HG03520 (cell line): Measurements from ENCODE around the gene HDDC2.
A peak's percentile ranks its signal among the peaks of the same experiment; 100 is the strongest.

Source experiments
- ATAC-seq: cut with Tn5 transposase; IDR thresholded peaks from one replicate; pipeline ENCODE4 v1.9.1; 2021; ENCODE audit warnings: mild to moderate bottlenecking, moderate library complexity; ENCODE audit not compliant: unreplicated experiment

Gene HDDC2

DNA sequence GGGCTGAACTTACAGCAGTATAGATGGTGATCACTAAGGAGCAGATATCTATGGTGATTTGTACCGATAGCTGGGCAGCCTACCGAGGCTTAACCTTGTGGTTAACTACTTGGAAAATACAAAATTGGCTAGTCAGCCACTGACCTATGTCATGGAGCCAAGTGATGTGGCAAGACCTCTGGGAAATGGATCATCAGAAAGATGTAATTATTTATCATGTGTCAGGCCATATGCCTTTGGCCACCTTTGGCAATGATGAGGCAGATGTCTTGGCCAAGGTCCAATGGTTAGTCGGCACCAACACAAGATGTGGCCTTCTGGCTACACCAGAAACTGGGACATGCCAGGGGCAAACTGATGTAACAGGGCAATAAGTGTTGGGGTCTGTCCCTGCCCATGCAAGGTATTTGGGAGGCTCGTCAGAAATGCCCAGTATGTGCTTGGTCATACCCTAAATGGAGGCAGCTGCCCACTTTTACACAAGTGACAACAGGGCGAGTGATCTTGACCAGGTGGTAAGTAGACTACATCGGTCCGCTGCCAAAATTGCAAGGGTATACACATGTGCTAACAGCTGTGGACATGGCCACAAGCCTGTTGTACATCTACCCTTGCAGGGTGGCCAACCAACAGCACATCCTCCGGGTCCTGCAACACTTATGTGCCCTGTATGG lies 30.1 kb downstream of the HDDC2 start:
- ATAC-seq: no peak

- no peak for ATAC-seq
These were observed 31.4 kb downstream of the HDDC2 start for GRCh38 chr6:125270380-125270779.

GRCh38 chr6:125269328-125269985 lies 32.3 kb downstream of the HDDC2 start:
- ATAC-seq: no peak

DNA sequence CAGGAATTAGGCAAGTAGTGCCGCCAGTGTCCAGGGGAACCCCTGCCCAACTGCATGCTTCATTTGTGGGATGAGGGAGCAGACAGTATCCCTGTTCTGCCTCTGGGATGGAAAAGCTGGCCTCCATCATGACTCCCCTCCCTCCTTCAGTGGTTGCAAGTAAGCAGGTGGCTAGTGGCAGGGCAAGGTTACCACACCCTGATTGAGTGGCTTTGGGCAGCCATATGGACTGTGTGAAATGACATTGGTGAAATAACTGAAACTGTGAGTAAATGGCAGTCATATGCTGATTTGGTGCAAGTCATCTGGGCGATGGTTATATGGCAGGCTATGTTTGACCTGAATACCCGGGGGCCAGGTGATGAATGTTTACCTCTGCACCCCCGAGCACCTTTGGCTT lies 33.0 kb downstream of the HDDC2 start:
- ATAC-seq: no peak

- no peak for ATAC-seq
These were observed 33.8 kb downstream of the HDDC2 start for GRCh38 chr6:125267806-125268523.

GRCh38 chr6:125264476-125264875 lies 37.3 kb downstream of the HDDC2 start:
- no peak for ATAC-seq

DNA sequence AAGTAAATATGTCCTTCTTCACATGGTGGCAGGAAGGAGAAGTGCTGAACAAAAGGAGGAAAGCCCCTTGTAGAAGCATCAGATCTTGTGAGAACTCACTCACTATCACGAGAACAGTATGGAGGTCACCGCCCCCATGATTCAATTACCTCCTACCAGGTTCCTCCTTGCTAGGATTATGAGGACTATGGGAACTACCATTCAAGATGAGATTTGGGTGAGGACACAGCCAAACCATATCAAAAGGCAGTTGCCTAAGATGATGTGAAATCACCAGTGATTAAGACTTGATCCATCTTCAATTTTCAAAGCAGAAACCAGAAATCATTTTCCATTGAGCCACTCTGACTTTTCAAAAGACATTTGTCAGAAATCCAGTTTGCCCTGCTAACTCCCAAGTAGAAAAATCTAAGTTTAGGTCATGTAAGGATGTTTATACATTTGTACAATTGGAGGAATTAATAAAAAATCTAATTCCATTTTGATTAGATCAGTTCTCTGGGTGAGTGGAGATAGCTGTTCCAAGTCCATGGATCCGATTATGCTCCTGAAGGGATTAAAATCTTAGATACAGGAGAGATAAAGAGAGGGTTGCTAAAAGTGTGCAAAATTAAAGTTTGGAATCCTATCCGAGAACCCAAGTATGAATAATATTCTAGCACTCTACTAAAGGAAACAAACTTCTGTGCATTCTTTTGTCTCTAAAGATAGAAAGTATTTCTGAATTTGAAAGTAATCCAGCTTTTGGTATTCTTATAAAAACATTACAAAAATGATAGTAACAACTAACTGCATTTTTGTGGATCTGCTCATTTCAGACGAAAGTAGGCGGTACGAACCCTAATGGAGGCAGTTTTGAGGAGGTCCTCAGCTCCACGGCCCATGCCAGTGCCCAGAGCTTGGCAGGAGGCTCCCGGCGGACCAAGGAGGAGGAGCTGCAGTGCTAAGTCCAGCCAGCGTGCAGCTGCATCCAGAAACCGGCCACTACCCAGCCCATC lies 39.5 kb downstream of the HDDC2 start:
- ATAC-seq: no peak

DNA sequence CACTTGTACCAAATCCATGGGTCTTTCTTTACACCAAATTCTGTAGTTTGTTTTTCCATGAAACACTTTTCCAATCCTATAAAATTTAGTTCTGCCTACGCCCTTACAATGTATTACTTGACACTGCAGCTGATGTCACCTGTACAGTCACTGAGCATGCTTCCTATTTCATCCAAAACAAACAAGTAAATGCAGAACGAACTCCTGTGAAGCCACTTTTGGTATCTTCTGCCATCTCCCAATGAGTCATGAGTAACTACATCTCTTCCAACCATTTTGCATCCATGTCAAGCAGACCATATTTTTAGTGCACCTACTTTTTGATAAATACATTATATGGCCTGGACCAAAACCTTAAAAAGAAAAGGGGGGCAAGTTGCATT lies 42.4 kb downstream of the HDDC2 start:
- no peak for ATAC-seq

DNA sequence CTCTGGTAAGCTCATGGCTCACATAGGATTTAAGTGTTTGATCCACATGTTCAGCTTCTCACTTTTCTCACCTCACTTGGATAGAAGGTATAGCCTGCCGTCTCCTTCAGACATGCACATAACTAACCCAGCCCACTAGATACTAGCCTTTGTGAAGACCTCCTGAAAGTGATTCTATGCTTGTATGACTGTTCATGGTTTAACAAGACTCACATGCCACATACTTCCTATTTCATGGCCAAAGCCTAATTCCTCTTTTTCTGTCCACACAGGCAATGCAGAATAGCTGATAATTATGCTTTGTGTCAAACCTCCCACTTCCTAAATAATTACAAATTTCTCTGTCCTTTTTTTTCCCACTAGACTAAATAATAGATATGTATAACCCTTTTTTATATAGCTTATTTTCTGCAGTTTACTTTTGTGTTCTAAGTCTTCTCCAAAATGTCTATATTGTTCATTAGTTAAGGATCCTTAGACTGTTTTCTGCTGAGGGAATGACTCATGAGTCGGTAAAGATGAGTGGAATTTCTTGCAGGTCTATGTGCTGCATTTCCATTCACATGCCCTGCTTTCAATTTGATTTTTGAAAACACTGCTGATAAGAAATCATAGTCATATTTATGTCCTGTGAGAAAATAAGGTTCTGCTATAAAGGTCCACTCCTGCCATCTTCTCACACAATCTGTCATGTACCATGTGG lies 43.0 kb downstream of the HDDC2 start:
- ATAC-seq: peak; percentile 80

DNA sequence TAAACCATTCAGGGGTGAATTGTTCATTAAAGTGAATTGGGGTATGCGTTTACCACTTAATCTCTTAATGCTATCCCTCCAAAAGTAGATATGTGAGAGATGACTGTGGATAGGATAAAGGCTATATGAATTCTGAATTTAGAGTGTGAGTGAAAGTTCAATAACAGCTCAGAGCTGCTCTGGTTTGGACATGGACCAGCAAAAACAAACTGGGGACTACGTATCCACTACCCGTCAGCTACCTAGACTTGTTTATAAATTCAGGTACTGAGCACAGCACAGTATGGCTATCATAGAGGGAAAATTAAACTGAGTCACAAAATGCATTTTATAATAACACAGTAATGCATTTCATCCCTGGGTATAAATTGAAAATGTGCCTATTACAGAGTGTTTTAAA lies 44.4 kb downstream of the HDDC2 start:
- ATAC-seq: no peak

- ATAC-seq: no peak
These were observed 46.6 kb downstream of the HDDC2 start for GRCh38 chr6:125255201-125255600.

DNA sequence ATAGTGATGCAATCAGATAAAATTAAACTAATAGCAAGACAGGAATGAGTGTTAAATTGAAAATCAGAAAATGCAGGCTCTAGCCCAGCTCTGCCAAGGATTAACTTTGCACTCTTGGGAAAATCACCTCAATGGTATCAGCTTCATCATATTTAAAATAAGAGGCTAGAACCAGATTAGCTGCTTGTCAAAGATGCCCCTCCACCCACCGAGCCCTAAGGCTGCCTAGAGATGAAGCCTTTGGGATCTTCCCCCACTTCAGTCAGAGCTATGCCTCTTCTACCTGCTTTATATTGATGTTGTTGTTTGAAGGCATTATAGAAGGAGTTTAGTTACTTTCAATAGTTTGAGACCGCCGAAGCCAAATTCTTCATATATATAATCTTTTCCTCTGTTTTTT lies 47.4 kb downstream of the HDDC2 start:
- no peak for ATAC-seq

DNA sequence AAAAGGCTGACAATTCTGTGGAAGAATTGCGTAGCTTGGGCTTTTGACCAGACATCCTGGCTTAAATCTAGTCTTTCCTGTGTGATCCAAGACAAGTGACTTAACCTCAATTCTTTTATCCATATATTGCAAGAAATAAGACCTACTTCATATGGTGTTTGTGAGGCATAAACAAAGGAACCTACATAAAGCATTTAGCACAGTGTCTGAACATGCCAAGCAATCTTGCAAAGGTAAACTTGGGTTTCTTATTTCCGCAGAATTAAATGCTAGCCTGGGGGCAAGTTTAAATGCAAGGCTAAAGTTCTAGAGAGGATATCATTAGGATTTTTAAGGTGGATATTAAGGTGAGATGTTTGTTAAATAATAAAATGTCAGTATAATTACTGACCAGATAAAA lies 47.9 kb downstream of the HDDC2 start:
- ATAC-seq: no peak

- ATAC-seq: no peak
These were observed 48.9 kb downstream of the HDDC2 start for GRCh38 chr6:125252891-125253290.

DNA sequence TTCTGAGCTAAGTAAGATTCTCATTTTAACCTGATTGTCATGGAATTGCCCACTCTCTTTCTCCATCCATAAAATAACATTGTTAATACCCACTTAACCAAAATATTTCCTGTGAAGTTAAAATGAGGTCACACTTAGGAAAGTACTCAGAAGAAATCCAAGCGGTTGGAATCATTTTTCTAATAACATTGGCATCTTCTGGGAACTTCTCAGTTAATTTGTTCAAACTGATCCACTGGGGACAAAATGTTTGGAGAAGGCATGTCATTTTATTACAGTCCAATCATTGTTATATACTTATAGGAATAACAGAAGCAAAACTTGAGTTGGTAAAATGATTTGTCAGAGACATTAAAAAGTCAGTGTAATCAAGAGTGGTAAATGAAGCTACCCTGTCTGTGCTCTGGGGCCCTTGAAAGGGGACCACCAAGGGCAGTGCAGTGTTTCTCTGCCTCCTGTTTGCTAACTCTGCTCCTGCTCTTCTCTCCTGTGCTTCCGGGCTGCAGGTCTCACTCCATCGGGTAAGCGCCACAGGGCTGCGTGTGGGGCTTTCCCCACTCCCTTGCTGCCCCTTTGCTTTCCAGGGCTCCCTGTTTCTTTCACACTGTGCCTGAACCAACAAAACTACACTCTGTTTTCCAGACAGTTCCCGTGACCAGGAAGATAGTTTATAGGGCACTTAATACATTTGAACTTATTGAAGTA lies 50.1 kb downstream of the HDDC2 start:
- no peak for ATAC-seq

DNA sequence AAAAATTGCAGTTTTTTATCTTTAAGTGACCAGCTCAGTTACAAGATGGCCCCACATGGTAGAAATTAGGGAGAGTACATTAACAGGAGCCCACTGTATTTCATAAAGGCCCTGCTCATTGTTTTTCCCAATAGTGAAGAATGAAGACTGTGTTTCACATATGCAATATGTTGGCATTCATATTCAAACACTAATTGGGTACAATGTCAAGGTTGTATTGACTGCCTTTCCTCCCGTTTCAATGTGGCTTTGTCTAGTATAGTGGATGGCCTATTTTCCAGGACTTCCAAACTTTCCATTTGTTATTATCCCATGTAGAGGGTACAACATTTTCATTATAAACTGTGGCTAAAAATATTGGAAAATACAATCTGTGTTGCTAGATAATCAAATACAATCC lies 51.3 kb downstream of the HDDC2 start:
- ATAC-seq: no peak

GRCh38 chr6:125248136-125248535 lies 53.6 kb downstream of the HDDC2 start:
- ATAC-seq: no peak

DNA sequence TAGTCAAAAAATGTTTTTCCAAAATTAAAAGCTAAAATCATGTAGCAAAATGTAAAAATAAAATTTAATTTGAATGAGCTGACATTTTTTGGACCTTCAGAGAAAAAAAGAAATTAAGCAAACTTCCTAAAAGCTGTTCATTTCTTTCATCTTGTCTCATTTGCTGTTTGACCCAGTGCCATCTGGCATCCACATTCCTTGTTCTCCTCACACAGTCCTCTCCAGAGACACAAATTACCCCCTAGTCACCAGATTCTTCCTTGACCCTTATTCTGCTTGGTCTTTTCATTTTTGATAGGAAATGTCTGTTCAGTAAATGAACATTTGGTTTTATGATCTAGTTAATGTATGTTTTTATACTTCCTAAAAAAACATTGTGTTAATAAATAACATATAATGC lies 55.2 kb downstream of the HDDC2 start:
- no peak for ATAC-seq

GRCh38 chr6:125245523-125246264 lies 56.1 kb downstream of the HDDC2 start:
- no peak for ATAC-seq
